GM12875 (cell line): ENCODE measurements around the gene DPP9.

ENCODE experiments used
- H3K4me3 ChIP-seq: one replicate; pipeline ENCODE4 v1.5.1; 2011; ENCODE audit warnings: low read depth, low read length, control low read depth
- TF ChIP-seq, protein P1 (sequence below): IDR thresholded peaks from 2 replicates; pipeline ENCODE4 v1.5.1; 2011; ENCODE audit warnings: low read depth, mild to moderate bottlenecking, control low read depth, inconsistent platforms, low read length, moderate library complexity, borderline replicate concordance; ENCODE audit not compliant: insufficient read depth

Gene DPP9

DNA sequence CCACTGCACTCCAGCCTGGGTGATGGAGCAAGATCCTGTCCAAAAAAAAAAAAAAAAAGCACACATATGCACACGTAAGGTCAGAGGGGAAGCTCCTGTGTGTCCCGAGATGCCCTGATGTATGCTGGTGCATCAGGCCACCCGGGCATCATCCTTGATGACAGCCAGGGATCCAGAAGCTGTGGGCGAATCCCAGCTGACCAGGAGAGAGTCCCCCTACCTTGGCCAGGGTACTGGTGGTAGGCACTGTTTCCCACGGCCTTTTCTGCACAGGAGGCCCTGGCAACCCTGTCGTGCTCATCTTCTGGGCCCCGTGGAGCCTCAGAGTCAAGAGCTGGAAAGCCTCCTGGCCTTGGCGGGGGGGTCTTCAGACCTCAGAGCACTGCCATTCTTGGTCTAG lies 67.5 kb downstream of the DPP9 start:
- TF ChIP-seq, protein P1, sequence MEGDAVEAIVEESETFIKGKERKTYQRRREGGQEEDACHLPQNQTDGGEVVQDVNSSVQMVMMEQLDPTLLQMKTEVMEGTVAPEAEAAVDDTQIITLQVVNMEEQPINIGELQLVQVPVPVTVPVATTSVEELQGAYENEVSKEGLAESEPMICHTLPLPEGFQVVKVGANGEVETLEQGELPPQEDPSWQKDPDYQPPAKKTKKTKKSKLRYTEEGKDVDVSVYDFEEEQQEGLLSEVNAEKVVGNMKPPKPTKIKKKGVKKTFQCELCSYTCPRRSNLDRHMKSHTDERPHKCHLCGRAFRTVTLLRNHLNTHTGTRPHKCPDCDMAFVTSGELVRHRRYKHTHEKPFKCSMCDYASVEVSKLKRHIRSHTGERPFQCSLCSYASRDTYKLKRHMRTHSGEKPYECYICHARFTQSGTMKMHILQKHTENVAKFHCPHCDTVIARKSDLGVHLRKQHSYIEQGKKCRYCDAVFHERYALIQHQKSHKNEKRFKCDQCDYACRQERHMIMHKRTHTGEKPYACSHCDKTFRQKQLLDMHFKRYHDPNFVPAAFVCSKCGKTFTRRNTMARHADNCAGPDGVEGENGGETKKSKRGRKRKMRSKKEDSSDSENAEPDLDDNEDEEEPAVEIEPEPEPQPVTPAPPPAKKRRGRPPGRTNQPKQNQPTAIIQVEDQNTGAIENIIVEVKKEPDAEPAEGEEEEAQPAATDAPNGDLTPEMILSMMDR, result no peak
- H3K4me3 ChIP-seq, result no peak overlapping the region

- TF ChIP-seq, protein P1, result no peak
Observed at GRCh38 chr19:4654437-4655361, 68.9 kb downstream of the DPP9 start.

GRCh38 chr19:4653793-4654436 lies 69.7 kb downstream of the DPP9 start:
- no peak overlapping the region for H3K4me3 ChIP-seq
- TF ChIP-seq, protein P1, result no peak

More at GRCh38 chr19:4654437-4655361, 68.9 kb downstream of the DPP9 start:
- no peak overlapping the region for H3K4me3 ChIP-seq

DNA sequence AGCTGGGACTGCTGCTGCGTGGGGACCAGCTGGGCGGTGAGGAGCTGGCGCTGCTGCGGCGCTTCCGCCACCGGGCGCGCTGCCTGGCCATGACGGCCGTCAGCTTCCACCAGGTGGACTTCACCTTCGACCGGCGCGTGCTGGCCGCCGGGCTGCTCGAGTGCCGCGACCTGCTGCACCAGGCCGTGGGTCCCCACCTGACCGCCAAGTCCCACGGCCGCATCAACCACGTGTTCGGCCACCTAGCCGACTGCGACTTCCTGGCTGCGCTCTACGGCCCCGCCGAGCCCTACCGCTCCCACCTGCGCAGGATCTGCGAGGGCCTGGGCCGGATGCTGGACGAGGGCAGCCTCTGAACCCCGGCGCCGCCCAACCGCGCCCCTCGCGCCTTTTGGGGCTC lies 71.6 kb downstream of the DPP9 start:
- H3K4me3 ChIP-seq, result no peak overlapping the region
- TF ChIP-seq, protein P1, result no peak

- TF ChIP-seq, protein P1, result no peak
- H3K4me3 ChIP-seq, result no peak overlapping the region
Observed at GRCh38 chr19:4650159-4650558, 73.5 kb downstream of the DPP9 start.

DNA sequence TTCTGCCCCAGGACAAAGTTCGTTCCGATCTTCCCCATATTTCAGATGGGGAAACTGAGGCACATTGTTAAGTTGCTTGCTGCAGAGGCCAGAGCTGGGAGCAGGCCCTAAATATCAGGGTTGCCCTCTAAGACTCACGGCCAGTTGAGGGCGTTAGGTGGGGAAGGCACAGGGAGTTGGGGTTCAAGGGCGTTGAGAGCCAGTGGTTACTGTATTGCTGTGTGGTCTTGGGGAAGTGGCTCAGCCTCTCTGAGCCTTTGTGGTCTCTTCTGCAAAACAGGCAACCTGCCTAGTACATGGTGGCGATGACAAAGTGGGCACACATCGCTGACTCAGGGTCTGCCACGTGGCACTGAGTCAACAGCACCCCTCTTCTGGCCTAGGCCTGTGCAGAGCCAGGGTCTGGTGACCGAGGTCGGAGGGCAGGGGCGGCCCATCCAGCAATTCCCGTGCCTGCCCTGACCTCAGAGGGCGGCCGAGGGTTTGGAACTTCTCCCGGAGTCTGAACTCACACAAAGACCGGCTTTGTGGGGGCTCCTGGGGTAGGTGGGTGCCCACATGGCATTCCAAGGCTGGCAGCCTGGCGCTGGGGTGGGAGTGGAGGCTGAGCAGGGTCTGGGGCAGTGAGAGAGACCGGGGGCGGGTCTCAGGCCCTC lies 74.1 kb downstream of the DPP9 start:
- no peak overlapping the region for H3K4me3 ChIP-seq
- TF ChIP-seq, protein P1, result no peak
